SJCRH30 (cell line): ENCODE results near the gene HMSD. TPM values are rescaled to one million over a fixed set of nuclear protein-coding genes. Genes with fewer than 3 reads are reported as not detected.
"Not testable (repeated sequence)": the region's sequence is repeated elsewhere in the genome, so short reads cannot be mapped to it uniquely, and the experiment has no call there.

Experiments
- DNase-seq, 2 experiments: peaks; one replicate each; pipeline ENCODE4 v3.0.0-alpha.2; 2015 to 2020
- H3K27ac ChIP-seq: fragments of 250-450 bp; sonication (Bioruptor Pico); 2 replicates; pipeline ENCODE4 v1.5.1; 2020; ENCODE audit warnings: mild to moderate bottlenecking, moderate library complexity
- H3K27me3 ChIP-seq: fragments of 250-450 bp; sonication (Bioruptor Pico); 2 replicates; pipeline ENCODE4 v1.5.1; 2020; ENCODE audit warnings: mild to moderate bottlenecking, moderate library complexity
- H3K36me3 ChIP-seq: fragments of 250-450 bp; sonication (Bioruptor Pico); 2 replicates; pipeline ENCODE4 v1.5.1; 2020; ENCODE audit warnings: mild to moderate bottlenecking, moderate library complexity
- H3K4me1 ChIP-seq: fragments of 250-450 bp; sonication (Bioruptor Pico); 2 replicates; pipeline ENCODE4 v1.5.1; 2020; ENCODE audit warnings: mild to moderate bottlenecking, moderate library complexity
- H3K4me3 ChIP-seq: fragments of 250-450 bp; sonication (Bioruptor Pico); 2 replicates; pipeline ENCODE4 v1.5.1; 2020; ENCODE audit warnings: mild to moderate bottlenecking, moderate library complexity
- H3K9me3 ChIP-seq: fragments of 250-450 bp; sonication (Bioruptor Pico); replicated peaks from 2 replicates; pipeline ENCODE4 v1.5.1; 2020; ENCODE audit warnings: mild to moderate bottlenecking, moderate library complexity
- total RNA-seq: library from RNA; depleted of rRNA; stranded (reverse); fragments of >200 nt; shearing (Covaris generic); gene quantifications from 2 replicates; pipeline ENCODE4 v1.2.3, GENCODE V29; 2014

Gene HMSD
- total RNA-seq, 1 experiment from 2014 or later = not detected

DNA sequence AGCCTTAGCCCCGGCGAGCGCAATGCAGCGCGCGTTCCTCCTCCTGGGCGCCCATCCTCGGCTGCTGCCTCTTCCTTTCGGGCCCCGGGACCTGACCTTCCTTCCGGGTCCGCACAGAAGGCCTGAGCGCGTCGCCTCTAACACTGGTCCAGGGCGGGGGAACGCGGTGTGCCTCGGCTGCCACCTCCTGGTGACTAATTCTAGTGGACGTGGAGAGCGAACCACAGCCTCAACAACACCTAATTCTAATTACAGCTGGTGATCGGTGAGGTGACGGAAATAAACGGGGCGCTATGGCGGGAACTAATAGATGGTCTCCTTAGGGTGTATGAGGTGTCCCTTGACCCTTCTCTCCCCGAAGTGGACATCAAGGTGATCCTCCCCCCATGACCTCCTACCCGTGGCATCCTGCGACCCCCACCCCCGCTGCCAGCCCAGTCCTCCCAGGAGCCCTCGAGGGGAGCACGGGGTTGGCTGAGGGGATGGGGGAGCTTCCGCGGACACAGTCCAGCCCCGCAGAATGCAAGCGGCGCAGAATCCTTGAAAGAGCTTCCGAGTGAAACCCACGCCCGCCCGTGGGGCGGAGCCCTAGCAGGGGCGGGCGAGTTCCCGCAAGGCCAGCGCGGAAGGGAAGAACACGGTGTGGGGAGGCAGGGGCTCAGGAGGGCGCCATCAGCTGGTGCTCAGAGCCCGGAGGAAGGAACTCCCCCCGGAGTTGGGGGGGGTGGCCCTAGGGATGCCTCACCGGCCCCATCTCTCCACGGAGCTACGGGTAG lies 12.8 kb upstream of the HMSD start:
- H3K27ac ChIP-seq = no peak overlapping the region
- H3K36me3 ChIP-seq = no peaks in the 10 kb centered on the region
- H3K27me3 ChIP-seq = no peaks in the 10 kb centered on the region
- DNase-seq = no peak
- no peaks in the 10 kb centered on the region for H3K9me3 ChIP-seq
- H3K4me3 ChIP-seq = no peak overlapping the region
- no peaks in the 10 kb centered on the region for H3K4me1 ChIP-seq

DNA sequence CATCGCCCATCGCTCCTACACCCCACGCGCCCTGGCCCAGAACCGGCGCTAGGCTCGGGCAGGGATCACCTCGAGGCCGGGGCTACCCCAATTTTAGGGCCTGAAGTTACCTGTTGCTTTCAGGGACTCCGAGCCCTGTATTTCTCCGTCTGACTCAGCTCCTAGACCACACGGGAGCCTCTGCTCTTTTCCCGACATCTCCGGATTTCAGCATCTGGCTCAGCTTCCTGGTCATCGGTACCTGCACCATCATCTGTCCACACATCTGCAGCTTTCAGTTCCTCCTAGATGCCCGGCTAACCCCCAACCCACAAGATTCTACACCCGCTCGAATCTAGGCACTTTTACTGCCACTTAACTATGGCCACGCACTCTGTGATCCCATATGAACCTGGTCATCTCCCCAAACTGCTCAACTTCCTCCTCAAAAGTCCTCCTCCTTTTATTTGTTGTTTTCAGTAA lies 12.1 kb upstream of the HMSD start:
- no peaks in the 10 kb centered on the region for H3K9me3 ChIP-seq
- H3K4me1 ChIP-seq = no peaks in the 10 kb centered on the region
- no peaks in the 10 kb centered on the region for H3K27me3 ChIP-seq
- no peak overlapping the region for H3K27ac ChIP-seq
- no peaks in the 10 kb centered on the region for H3K36me3 ChIP-seq
- H3K4me3 ChIP-seq = no peak overlapping the region
- no peak for DNase-seq

- H3K4me3 ChIP-seq = no peak overlapping the region
- H3K9me3 ChIP-seq = no peaks in the 10 kb centered on the region
- H3K4me1 ChIP-seq = no peaks in the 10 kb centered on the region
- no peak overlapping the region for H3K27ac ChIP-seq
- H3K27me3 ChIP-seq = no peaks in the 10 kb centered on the region
- no peak for DNase-seq
- no peaks in the 10 kb centered on the region for H3K36me3 ChIP-seq
These were observed 9.1 kb upstream of the HMSD start for GRCh38 chr18:63940008-63940407.

- not testable (repeated sequence) for H3K27me3 ChIP-seq, H3K4me1 ChIP-seq, H3K9me3 ChIP-seq, H3K36me3 ChIP-seq, DNase-seq, H3K4me3 ChIP-seq, H3K27ac ChIP-seq
These were observed 8.5 kb upstream of the HMSD start for GRCh38 chr18:63940543-63941050.

DNA sequence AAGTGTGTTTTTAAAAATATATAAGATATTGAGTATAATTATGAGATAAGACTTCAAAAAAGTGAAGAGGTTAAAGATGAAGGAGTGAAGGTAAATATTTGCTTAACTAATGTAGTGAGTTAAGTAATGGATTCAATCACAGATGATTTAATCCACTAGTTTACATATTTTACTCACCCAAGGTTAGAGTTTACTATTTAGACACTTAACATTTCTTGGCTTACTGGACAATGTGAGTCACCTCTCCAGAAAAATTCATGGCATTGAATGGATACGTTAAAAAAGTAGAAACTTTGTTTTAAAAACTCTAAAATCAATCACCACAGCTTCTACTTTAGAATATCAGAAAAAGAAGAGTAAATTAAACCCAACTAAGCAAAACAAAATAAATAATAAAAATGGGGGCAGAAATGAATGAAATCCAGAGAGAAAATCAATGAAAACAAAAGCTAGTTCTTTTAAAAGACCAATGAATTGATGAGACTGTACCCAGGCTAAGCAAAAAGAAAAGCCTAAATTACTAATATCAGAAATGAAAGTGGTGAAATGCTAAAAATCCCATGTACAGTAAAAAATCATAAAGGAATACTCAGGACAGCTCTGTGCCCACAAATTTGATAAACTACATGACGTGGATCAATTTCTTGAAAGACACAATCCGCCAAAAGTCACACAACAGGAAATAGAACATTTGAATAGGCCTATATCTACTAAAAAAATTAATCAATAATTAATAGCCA lies 1.9 kb upstream of the HMSD start:
- DNase-seq = no peak
- Histone ChIP-seq H3K27me3 (no peaks in the 10 kb centered on the region), H3K27ac (no peak overlapping the region), H3K36me3 (no peaks in the 10 kb centered on the region), H3K4me3 (no peak overlapping the region), H3K9me3 (no peaks in the 10 kb centered on the region), H3K4me1 (no peaks in the 10 kb centered on the region)

GRCh38 chr18:63951302-63951705 lies 2.2 kb downstream of the HMSD start:
- Histone ChIP-seq H3K27ac (no peak overlapping the region), H3K4me1 (no peaks in the 10 kb centered on the region), H3K27me3 (no peaks in the 10 kb centered on the region), H3K4me3 (no peak overlapping the region), H3K36me3 (no peaks in the 10 kb centered on the region), H3K9me3 (no peaks in the 10 kb centered on the region)
- no peak for DNase-seq

DNA sequence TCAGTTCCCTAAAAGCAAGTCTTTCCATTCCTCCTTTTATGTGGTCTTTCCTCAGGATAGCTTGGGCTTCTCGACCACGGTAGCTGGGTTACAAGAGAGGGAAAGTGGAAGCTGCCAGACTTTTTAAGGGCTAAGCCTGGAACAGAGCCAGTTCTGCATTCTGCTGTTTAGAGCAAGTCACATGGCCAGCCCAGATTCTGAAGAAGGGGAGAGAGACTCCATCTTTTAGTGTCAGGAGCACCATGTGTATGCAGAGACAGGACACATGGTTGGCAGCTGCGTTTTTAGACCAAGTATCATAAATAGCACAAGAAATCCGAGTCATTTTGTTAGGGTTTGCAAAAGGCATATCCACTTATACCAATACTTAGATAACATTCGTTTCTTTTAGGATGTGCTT lies 4.7 kb downstream of the HMSD start:
- no peak overlapping the region for H3K4me3 ChIP-seq
- H3K36me3 ChIP-seq = no peaks in the 10 kb centered on the region
- H3K4me1 ChIP-seq = no peaks in the 10 kb centered on the region
- DNase-seq = no peak
- no peak overlapping the region for H3K27ac ChIP-seq
- no peaks in the 10 kb centered on the region for H3K9me3 ChIP-seq
- no peaks in the 10 kb centered on the region for H3K27me3 ChIP-seq

- H3K4me3 ChIP-seq = no peak overlapping the region
- H3K9me3 ChIP-seq = no peaks in the 10 kb centered on the region
- DNase-seq = no peak
These were observed 7.7 kb downstream of the HMSD start for GRCh38 chr18:63956755-63957154.

GRCh38 chr18:63960891-63961290 lies 11.8 kb downstream of the HMSD start:
- DNase-seq = no peak
- Histone ChIP-seq H3K27ac (no peak overlapping the region), H3K27me3 (no peaks in the 10 kb centered on the region), H3K9me3 (no peaks in the 10 kb centered on the region), H3K36me3 (no peaks in the 10 kb centered on the region), H3K4me1 (no peaks in the 10 kb centered on the region), H3K4me3 (no peak overlapping the region)

More at GRCh38 chr18:63956755-63957154, 7.7 kb downstream of the HMSD start:
- Histone ChIP-seq H3K27me3 (no peaks in the 10 kb centered on the region), H3K36me3 (no peaks in the 10 kb centered on the region), H3K4me1 (no peaks in the 10 kb centered on the region), H3K27ac (no peak overlapping the region)

DNA sequence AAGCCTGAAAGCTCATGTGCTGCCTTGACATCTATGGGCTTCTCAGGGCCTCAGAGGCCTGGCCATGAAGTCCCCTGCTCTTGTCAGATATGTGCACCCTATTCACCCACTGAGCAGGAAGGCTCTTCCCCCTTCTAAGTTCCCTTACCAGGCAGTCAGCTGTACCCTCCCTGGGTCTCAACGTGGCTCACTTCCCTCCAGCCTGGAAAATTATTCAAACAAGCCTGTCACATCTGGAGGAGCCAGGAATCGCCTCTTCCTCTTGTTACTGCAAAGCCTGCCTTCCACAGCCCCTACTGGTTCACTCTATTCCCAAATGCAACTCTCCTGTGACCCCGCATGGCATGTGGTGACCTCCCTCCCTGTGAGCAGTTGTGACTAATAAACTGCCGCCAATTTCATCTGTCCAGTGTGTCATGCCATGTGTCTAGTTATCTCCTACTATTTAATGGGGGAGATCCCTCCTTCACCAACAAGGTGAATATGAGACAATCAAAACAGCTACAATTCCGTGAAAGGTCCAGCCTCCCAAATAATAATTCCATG lies 12.4 kb downstream of the HMSD start:
- no peak for DNase-seq
- Histone ChIP-seq H3K27ac (no peak overlapping the region), H3K36me3 (no peaks in the 10 kb centered on the region), H3K4me3 (no peak overlapping the region), H3K4me1 (no peaks in the 10 kb centered on the region), H3K9me3 (no peaks in the 10 kb centered on the region), H3K27me3 (no peaks in the 10 kb centered on the region)

- DNase-seq = no peak
These were observed 13.0 kb downstream of the HMSD start for GRCh38 chr18:63962137-63962536.

GRCh38 chr18:63963615-63964256 lies 14.6 kb downstream of the HMSD start:
- Histone ChIP-seq H3K27ac (no peak overlapping the region), H3K27me3 (no peaks in the 10 kb centered on the region), H3K36me3 (no peaks in the 10 kb centered on the region), H3K9me3 (no peaks in the 10 kb centered on the region), H3K4me1 (no peaks in the 10 kb centered on the region), H3K4me3 (no peak overlapping the region)
- DNase-seq = peak; percentile 20 to 50

More at GRCh38 chr18:63962137-63962536, 13.0 kb downstream of the HMSD start:
- Histone ChIP-seq H3K4me3 (no peak overlapping the region), H3K27ac (no peak overlapping the region), H3K9me3 (no peaks in the 10 kb centered on the region), H3K36me3 (no peaks in the 10 kb centered on the region), H3K4me1 (no peaks in the 10 kb centered on the region), H3K27me3 (no peaks in the 10 kb centered on the region)

GRCh38 chr18:63964908-63965307 lies 15.8 kb downstream of the HMSD start:
- DNase-seq = no peak
- Histone ChIP-seq H3K9me3 (no peaks in the 10 kb centered on the region), H3K36me3 (no peaks in the 10 kb centered on the region)

DNA sequence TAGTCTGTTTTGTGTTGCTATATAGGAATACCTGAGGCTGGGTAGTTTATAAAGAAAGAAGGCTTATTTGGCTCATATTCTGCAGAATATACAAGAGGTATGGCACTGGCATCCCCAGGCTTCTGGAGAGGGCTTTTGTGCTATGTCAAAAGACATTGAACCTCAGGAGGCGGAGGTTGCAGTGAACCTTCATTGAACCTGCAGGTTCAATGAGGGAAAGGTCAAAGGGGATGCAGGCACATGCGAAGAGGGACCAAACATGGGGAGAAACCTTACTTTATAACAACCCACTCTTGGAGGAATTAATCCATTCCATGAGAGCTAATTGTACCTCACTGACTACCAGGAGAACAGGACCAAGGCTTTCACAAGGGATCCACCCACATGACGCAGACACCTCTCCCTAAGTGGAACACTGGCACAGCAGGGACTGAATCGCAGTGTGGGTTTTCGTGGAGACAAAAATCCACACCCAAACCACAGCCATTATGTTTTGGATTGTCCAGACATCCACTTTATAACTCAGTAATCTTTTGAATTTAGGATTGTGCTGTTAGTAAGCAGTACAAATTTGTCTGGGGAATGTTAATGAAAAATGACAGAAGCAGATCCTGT lies 16.7 kb downstream of the HMSD start:
- Histone ChIP-seq H3K27ac (no peak overlapping the region), H3K36me3 (no peaks in the 10 kb centered on the region), H3K4me1 (no peaks in the 10 kb centered on the region), H3K9me3 (no peaks in the 10 kb centered on the region), H3K27me3 (no peaks in the 10 kb centered on the region), H3K4me3 (no peak overlapping the region)
- no peak for DNase-seq

More at GRCh38 chr18:63964908-63965307, 15.8 kb downstream of the HMSD start:
- Histone ChIP-seq H3K27ac (no peak overlapping the region), H3K4me3 (no peak overlapping the region), H3K4me1 (no peaks in the 10 kb centered on the region), H3K27me3 (no peaks in the 10 kb centered on the region)
